Astrocyte (in vitro differentiated cells and primary cell): Measurements from ENCODE around the gene THBS4.

Source experiments
- CTCF ChIP-seq: IDR thresholded peaks from 2 replicates; pipeline ENCODE4 v1.5.1; 2011; ENCODE audit warnings: low read depth, mild to moderate bottlenecking, inconsistent platforms, low read length, moderate library complexity; ENCODE audit not compliant: insufficient read depth
- EZH2 ChIP-seq: IDR thresholded peaks from 2 replicates; pipeline ENCODE4 v1.6.1; 2012; ENCODE audit warnings: mild to moderate bottlenecking, low read length, inconsistent platforms; ENCODE audit not compliant: insufficient read depth

GRCh38 chr5:80034962-80035821, at the start of gene THBS4:
- TF ChIP-seq CTCF (no peak), EZH2 (peak; percentile 85)
